Stimulated activated naive CD8-positive, alpha-beta T cell treated with anti-CD3 and anti-CD28 coated beads, Interleukin-15, amount 100 ng/mL, for 72 hours (primary cell): ENCODE results near the gene HS3ST5.

Source experiments
- ATAC-seq: fragments of 150-1000 bp; cut with Tn5 transposase; 2 replicates; pipeline ENCODE4 v1.10.0; 2021; ENCODE audit warnings: mild to moderate bottlenecking, moderate library complexity
- DNase-seq, 2 donors: peaks; one replicate each; pipeline ENCODE4 v3.0.0; 2021 to 2022
- H3K27ac Mint-ChIP-seq, 2 donors: one replicate each; pipeline ENCODE4 v1.8.0; 2022; ENCODE audit warnings: mild to moderate bottlenecking in 2 of 2, mixed read lengths in 2 of 2, moderate library complexity in 2 of 2
- H3K27me3 Mint-ChIP-seq: one replicate; pipeline ENCODE4 v1.8.0; 2022; ENCODE audit warnings: mixed read lengths
- H3K4me1 Mint-ChIP-seq: one replicate; pipeline ENCODE4 v1.8.0; 2022; ENCODE audit warnings: mild to moderate bottlenecking, mixed read lengths
- H3K4me3 Mint-ChIP-seq, 2 donors: one replicate each; pipeline ENCODE4 v1.8.0; 2022; ENCODE audit warnings: mild to moderate bottlenecking in 2 of 2, mixed read lengths in 2 of 2, moderate library complexity in 1 of 2
- H3K9me3 Mint-ChIP-seq, 2 donors: one replicate each; pipeline ENCODE4 v1.8.0; 2022; ENCODE audit warnings: mixed read lengths in 2 of 2

The HS3ST5 gene, protein sequence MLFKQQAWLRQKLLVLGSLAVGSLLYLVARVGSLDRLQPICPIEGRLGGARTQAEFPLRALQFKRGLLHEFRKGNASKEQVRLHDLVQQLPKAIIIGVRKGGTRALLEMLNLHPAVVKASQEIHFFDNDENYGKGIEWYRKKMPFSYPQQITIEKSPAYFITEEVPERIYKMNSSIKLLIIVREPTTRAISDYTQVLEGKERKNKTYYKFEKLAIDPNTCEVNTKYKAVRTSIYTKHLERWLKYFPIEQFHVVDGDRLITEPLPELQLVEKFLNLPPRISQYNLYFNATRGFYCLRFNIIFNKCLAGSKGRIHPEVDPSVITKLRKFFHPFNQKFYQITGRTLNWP

DNA sequence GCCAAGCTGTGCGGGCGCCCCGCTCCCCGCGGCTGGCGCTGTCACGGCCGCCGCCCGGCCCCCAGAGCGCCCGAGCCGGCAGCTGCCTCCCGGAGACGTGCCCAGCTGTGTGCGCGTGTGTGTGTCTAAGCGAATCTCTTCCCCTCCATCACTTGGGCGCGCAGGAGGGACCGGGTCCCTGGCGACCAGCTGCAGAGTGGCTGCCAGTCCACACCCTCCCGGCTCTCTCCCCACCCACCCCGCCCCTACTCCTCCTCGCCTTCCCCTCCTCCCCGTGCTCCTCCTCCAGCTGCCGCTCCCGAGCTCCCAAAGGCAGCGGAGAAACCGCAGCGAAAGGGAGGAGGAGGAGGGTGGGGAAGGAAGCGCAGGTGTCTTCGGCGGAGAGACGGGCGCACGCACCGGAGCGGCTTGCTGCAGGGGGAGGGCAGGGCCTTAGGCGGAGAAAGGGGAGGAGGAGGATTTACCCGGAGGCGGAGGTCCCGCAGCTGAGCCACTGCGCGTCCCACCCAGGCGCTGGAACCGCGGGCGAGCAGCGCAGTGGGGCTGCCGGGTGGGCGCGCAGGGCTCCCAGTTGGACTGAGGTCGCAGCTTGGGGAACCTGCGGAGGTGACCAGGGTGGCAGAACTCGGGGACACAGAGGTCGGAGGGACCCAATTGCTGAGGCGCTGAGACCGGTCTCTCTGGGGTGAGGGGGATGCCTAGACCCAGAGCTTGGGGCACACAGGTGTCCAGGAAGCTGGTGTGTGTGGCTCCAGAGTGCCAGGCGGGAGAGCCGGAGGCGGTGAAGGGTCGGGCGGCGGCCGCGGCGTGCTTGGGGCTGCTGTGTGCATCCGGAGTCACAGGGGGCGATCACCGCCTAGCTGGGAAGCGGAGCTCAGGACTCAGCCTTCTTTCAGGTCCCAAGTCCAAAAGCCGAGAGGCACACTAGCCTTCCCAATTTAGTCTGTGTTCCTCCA lies at the start of gene HS3ST5:
TSS of gene HS3ST5 (minus strand) at position 198 of the 956 bp plus-strand sequence. CDS start 280,178 bp downstream, outside the sequence.
- H3K27me3 Mint-ChIP-seq: peaks cover 39% of the 10 kb centered on the region
- H3K9me3 Mint-ChIP-seq: no peaks in the 10 kb centered on the region
- H3K4me1 Mint-ChIP-seq: peaks cover 6% of the 10 kb centered on the region
- DNase-seq (no peak), ATAC-seq (peak; percentile 54)
- H3K27ac Mint-ChIP-seq: no peak within 1 kb of the TSS
- peak within 1 kb of the TSS in 1 of 2 donors; percentile 6 for H3K4me3 Mint-ChIP-seq

DNA sequence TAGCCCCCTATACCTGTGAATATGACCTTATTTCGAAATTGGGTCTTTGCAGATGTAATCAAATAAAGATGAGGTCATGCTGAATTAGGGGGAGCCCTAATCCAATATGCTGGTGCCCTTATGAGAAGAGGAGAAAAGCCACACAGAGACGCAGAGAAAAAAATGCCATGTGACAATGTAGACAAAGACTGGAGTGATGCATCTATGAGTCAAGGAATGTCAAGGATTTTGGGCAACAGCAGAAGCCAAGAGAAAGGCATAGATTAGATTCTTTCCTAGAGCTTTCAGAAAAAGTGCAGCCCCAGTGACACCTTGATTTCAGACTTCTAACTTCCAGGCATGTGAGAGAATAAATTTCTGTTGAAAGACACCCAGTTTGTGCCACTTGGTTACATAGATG lies 47.4 kb upstream of the HS3ST5 start:
- H3K4me3 Mint-ChIP-seq: no peak overlapping the region
- no peak overlapping the region for H3K27ac Mint-ChIP-seq
- H3K4me1 Mint-ChIP-seq: no peaks in the 10 kb centered on the region
- ATAC-seq (no peak), DNase-seq (no peak)
- H3K27me3 Mint-ChIP-seq: no peaks in the 10 kb centered on the region
- no peaks in the 10 kb centered on the region for H3K9me3 Mint-ChIP-seq

GRCh38 chr6:114389111-114389510 lies 46.3 kb upstream of the HS3ST5 start:
- Mint-ChIP-seq H3K27ac (no peak overlapping the region), H3K4me1 (no peaks in the 10 kb centered on the region), H3K9me3 (no peaks in the 10 kb centered on the region), H3K4me3 (no peak overlapping the region), H3K27me3 (no peaks in the 10 kb centered on the region)
- DNase-seq (no peak), ATAC-seq (no peak)

GRCh38 chr6:114382406-114382805 lies 39.6 kb upstream of the HS3ST5 start:
- peaks cover 0 to 4% of the 10 kb centered on the region in 2 donors for H3K9me3 Mint-ChIP-seq
- H3K4me3 Mint-ChIP-seq: no peak overlapping the region
- DNase-seq (no peak), ATAC-seq (no peak)
- no peaks in the 10 kb centered on the region for H3K4me1 Mint-ChIP-seq
- H3K27ac Mint-ChIP-seq: no peak overlapping the region
- H3K27me3 Mint-ChIP-seq: no peaks in the 10 kb centered on the region

- H3K9me3 Mint-ChIP-seq: peaks cover 0 to 4% of the 10 kb centered on the region in 2 donors
- ATAC-seq: no peak
- H3K27me3 Mint-ChIP-seq: no peaks in the 10 kb centered on the region
- DNase-seq: no peak
- H3K4me3 Mint-ChIP-seq: no peak overlapping the region
- H3K4me1 Mint-ChIP-seq: no peaks in the 10 kb centered on the region
- H3K27ac Mint-ChIP-seq: no peak overlapping the region
Measured at GRCh38 chr6:114377881-114378280, 35.1 kb upstream of the HS3ST5 start.

DNA sequence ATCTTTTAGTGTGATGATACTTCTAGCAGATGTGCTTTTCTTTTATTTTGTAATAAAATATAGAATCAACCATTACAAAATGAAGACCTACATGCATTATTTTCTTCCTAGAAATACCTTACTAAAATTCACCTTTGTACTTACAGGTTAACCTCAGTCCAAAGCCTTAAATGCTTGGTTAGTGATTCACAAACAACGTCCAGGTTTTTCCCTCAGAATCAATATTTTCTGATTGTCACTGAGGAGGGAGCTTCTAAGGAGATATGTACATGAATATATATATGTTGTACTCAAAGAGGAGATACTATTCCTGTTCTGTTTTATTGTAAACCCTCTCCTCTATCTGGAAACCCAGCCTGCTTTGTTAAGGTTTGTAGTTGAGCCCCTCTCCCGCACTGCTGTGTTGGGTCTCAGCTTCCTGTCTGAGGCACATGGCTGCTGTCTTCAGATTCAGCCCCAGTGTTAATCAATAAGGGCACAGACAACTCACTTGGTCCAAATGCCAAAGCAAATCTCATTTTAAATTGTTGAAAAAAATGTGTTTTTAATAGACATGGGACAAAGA lies 33.9 kb upstream of the HS3ST5 start:
- no peaks in the 10 kb centered on the region for H3K4me1 Mint-ChIP-seq
- no peak for DNase-seq

DNA sequence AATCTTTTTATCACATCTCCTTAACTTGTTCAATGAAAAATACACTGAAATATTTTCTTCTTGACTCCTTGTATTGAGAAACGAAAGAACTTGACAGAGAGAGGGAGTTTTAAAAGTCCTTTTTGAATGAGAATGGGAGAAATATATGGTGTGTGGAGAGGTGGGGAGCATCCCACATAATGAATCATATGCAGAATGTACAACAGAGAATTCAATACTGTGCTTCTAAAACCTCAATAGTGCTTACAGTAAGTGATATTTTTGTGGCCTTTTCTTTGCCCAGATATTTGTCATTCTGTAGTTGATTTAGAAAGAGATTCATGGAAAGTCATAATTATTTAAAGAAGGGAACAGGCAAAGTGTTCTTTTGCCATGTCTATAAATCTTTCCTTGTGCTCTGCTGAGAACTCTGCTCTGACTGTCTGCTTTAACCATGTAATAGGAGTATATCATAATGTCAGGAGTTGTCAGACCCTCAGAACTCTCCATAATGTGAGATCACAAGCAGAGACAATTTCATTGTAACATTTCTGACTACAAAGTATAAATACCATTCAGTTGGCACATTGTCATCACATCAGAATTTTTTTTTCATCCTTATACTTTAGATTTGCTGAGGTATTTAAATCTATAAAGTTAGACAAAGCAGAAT lies 32.8 kb upstream of the HS3ST5 start:
- H3K4me3 Mint-ChIP-seq: no peak overlapping the region
- no peak overlapping the region for H3K27ac Mint-ChIP-seq
- H3K27me3 Mint-ChIP-seq: no peaks in the 10 kb centered on the region
- peaks cover 0 to 4% of the 10 kb centered on the region in 2 donors for H3K9me3 Mint-ChIP-seq
- H3K4me1 Mint-ChIP-seq: no peaks in the 10 kb centered on the region
- no peak for ATAC-seq
- DNase-seq: no peak

More for the DNA sequence above, 33.9 kb upstream of the HS3ST5 start:
- Mint-ChIP-seq H3K27me3 (no peaks in the 10 kb centered on the region), H3K27ac (no peak overlapping the region), H3K4me3 (no peak overlapping the region), H3K9me3 (peaks cover 0 to 4% of the 10 kb centered on the region in 2 donors)
- ATAC-seq: no peak

DNA sequence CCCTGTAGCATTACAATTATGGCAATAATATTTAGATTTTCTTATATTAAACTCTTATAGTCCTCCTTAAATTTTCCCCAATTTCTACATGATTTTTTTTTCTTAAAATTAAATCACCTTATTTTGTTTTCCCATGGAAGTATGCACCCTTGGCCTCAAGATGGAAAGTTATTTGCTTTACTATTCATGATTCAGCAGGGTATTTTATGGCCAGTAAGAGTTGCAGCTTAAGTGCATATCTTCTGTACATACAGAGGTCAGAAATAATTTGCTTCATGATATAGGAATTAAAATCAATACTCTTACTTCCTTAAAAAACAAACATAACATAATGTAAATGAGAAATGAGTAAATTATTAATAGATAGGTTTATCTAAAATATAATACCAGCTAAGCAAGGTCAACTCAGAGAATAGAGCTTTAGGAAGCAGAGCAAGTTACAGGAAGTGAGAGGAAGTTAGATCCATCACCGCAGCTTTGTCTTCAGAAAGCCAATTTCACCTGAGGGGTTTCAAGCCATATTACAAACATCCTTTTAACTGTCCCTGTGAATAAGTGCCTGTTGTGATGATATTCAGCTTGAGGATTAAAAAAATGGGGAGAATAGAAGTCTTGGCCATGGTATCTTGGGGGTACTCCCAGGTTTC lies 24.6 kb upstream of the HS3ST5 start:
- H3K27me3 Mint-ChIP-seq: no peaks in the 10 kb centered on the region
- no peak for DNase-seq
- no peak overlapping the region for H3K4me3 Mint-ChIP-seq
- no peak for ATAC-seq
- no peaks in the 10 kb centered on the region for H3K4me1 Mint-ChIP-seq
- no peak overlapping the region for H3K27ac Mint-ChIP-seq
- H3K9me3 Mint-ChIP-seq: no peaks in the 10 kb centered on the region

GRCh38 chr6:114366899-114367298 lies 24.1 kb upstream of the HS3ST5 start:
- ATAC-seq (no peak), DNase-seq (no peak)
- H3K27ac Mint-ChIP-seq: no peak overlapping the region
- no peaks in the 10 kb centered on the region for H3K4me1 Mint-ChIP-seq
- H3K4me3 Mint-ChIP-seq: no peak overlapping the region
- no peaks in the 10 kb centered on the region for H3K27me3 Mint-ChIP-seq
- H3K9me3 Mint-ChIP-seq: no peaks in the 10 kb centered on the region

GRCh38 chr6:114364301-114364700 lies 21.5 kb upstream of the HS3ST5 start:
- H3K27me3 Mint-ChIP-seq: no peaks in the 10 kb centered on the region
- no peak for DNase-seq
- H3K27ac Mint-ChIP-seq: no peak overlapping the region
- H3K4me1 Mint-ChIP-seq: no peaks in the 10 kb centered on the region
- no peaks in the 10 kb centered on the region for H3K9me3 Mint-ChIP-seq
- no peak overlapping the region for H3K4me3 Mint-ChIP-seq
- no peak for ATAC-seq

DNA sequence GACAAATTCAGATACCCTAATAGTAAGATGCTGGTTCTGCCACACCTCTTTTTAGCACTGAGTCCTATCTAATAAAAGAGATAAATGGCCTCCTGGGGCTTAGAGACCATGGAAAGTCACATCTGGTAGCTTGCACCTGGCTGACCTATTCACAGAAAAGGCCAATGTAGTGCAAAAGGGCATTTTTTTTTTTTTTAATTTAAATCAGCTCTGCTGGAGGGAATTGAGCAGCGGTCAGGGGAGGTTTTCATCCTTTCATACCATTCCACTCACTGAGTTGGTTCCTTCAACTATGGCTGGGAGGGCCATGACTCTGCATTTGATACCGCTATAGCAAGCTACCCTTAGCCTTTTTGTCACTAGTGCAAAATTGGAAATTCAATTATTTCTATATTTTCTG lies 20.1 kb upstream of the HS3ST5 start:
- H3K9me3 Mint-ChIP-seq: peaks cover 0 to under 1% of the 10 kb centered on the region in 2 donors
- H3K27me3 Mint-ChIP-seq: no peaks in the 10 kb centered on the region
- H3K27ac Mint-ChIP-seq: no peak overlapping the region
- no peak for DNase-seq
- no peak for ATAC-seq
- no peak overlapping the region for H3K4me3 Mint-ChIP-seq
- H3K4me1 Mint-ChIP-seq: no peaks in the 10 kb centered on the region

- ATAC-seq (no peak), DNase-seq (no peak)
- peaks cover 0 to 4% of the 10 kb centered on the region in 2 donors for H3K9me3 Mint-ChIP-seq
- no peaks in the 10 kb centered on the region for H3K4me1 Mint-ChIP-seq
- no peak overlapping the region for H3K4me3 Mint-ChIP-seq
- H3K27me3 Mint-ChIP-seq: no peaks in the 10 kb centered on the region
- H3K27ac Mint-ChIP-seq: peak overlapping the region in 1 of 2 donors; percentile 76
Measured at GRCh38 chr6:114362396-114362795, 19.6 kb upstream of the HS3ST5 start.

DNA sequence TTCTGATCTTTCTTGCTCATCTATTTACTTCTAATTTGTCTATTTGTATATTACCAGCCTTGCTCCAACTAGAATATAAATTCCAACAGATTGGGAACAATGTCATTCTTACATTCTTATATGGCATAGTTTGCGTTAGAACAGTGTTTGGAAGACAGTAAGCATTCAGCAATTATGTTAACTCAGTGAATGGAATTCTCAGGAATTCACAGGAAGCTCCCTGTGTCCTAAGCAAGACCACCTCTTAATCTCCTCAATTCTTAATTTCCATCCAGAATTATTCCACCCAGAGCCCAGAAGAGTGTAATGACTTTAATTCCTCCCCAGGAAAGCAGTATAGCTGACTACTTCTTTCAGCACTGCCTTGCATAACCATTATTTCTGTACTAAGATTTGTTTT lies 18.2 kb upstream of the HS3ST5 start:
- ATAC-seq (no peak), DNase-seq (no peak)
- Mint-ChIP-seq H3K27me3 (no peaks in the 10 kb centered on the region), H3K4me3 (no peak overlapping the region), H3K27ac (no peak overlapping the region), H3K9me3 (peaks cover 0 to 4% of the 10 kb centered on the region in 2 donors), H3K4me1 (no peaks in the 10 kb centered on the region)

DNA sequence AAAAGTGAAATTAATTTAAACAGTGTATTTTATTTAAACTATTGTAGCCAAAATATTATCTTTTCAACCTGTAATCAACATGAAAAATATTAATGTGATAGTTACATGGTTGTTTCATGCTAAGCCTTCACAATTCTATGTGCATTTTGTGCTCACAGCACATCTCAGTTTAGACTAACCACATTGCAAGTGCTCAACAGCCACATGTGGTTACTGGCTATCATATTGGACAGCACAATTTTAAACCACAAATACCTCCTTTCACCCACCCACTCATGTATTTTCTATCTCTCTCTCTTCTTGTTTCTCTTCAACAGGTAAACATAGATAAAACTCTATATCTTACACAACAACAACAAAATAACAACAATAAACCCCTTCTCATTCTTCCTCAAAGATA lies 12.5 kb upstream of the HS3ST5 start:
- DNase-seq (no peak), ATAC-seq (no peak)
- peaks cover 5% of the 10 kb centered on the region for H3K27me3 Mint-ChIP-seq
- H3K27ac Mint-ChIP-seq: peak overlapping the region in 1 of 2 donors; percentile 67
- peaks cover 0 to 4% of the 10 kb centered on the region in 2 donors for H3K9me3 Mint-ChIP-seq
- H3K4me1 Mint-ChIP-seq: no peaks in the 10 kb centered on the region
- no peak overlapping the region for H3K4me3 Mint-ChIP-seq

GRCh38 chr6:114354482-114354881 lies 11.7 kb upstream of the HS3ST5 start:
- DNase-seq (no peak), ATAC-seq (no peak)
- Mint-ChIP-seq H3K27me3 (peaks cover 5% of the 10 kb centered on the region), H3K9me3 (peaks cover 0 to 4% of the 10 kb centered on the region in 2 donors), H3K27ac (no peak overlapping the region), H3K4me3 (no peak overlapping the region), H3K4me1 (no peaks in the 10 kb centered on the region)
